HG02840 (cell line): ENCODE results near the gene VKORC1L1.

Experiments
- ATAC-seq: cut with Tn5 transposase; IDR thresholded peaks from one replicate; pipeline ENCODE4 v1.9.1; 2021; ENCODE audit warnings: mild to moderate bottlenecking, moderate library complexity, moderate number of reproducible peaks; ENCODE audit not compliant: unreplicated experiment, low FRiP score

The VKORC1L1 gene

GRCh38 chr7:66007232-66007631 lies 134.4 kb downstream of the VKORC1L1 start:
- ATAC-seq, result no peak
